GM12878 (cell line): ENCODE data around the gene NCF2. TPM values are rescaled to one million over a fixed set of nuclear protein-coding genes. Genes with fewer than 3 reads are reported as not detected.

Source experiments
- EGR1 ChIP-seq, 2 experiments: IDR thresholded peaks; 1 replicate in 1 of 2; 2 replicates in 1 of 2; pipeline ENCODE4 v1.6.1; 2011 to 2012; ENCODE audit warnings: low read depth in 2 of 2, low read length in 2 of 2, borderline replicate concordance in 1 of 2, mild to moderate bottlenecking in 1 of 2, moderate library complexity in 1 of 2
- IRF3 ChIP-seq: fragments of 450-650 bp; IDR thresholded peaks from 2 replicates; pipeline ENCODE4 v1.6.1; 2014; ENCODE audit warnings: mild to moderate bottlenecking
- NBN ChIP-seq: fragments of 450-650 bp; IDR thresholded peaks from 2 replicates; pipeline ENCODE4 v1.6.1; 2016
- NFYA ChIP-seq: IDR thresholded peaks from 2 replicates; pipeline ENCODE4 v1.6.1; 2011; ENCODE audit warnings: low read depth, mild to moderate bottlenecking, low read length, improper control_type of control experiment, borderline replicate concordance
- NFYB ChIP-seq: IDR thresholded peaks from 2 replicates; pipeline ENCODE4 v1.6.1; 2011; ENCODE audit warnings: low read depth, mild to moderate bottlenecking, low read length, improper control_type of control experiment, moderate library complexity; ENCODE audit not compliant: insufficient read depth
- NKRF ChIP-seq: fragments of 450-650 bp; conservative IDR thresholded peaks from 2 replicates; pipeline ENCODE4 v1.6.1; 2017; ENCODE audit warnings: mild to moderate bottlenecking, moderate library complexity
- POLR2AphosphoS5 ChIP-seq: IDR thresholded peaks from 2 replicates; pipeline ENCODE4 v1.6.1; 2011; ENCODE audit warnings: mild to moderate bottlenecking, low read length, inconsistent platforms
- SP1 ChIP-seq: IDR thresholded peaks from one replicate; pipeline ENCODE4 v1.6.1; 2011; ENCODE audit warnings: low read depth, low read length
- TARDBP ChIP-seq: IDR thresholded peaks from 2 replicates; pipeline ENCODE4 v1.6.1; 2016; ENCODE audit warnings: borderline replicate concordance
- TCF3 ChIP-seq: IDR thresholded peaks from 2 replicates; pipeline ENCODE4 v1.6.1; 2012; ENCODE audit warnings: low read depth, mild to moderate bottlenecking, low read length, borderline replicate concordance; ENCODE audit not compliant: insufficient read depth
- polyA plus RNA-seq, 11 experiments: library from polyadenylated mRNA; depleted of rRNA in 4 of 11; unstranded in 6 of 11; stranded (reverse) in 5 of 11; fragments of >200 nt; fragmentation: Nextera tagmentation in 4 of 11; fragmentation: Illumina TruSeq in 1 of 11; extraction: Ambion mirVana in 4 of 11; extraction: Trizol in 1 of 11; gene quantifications; 1 replicate in 1 of 11; 2 replicates in 10 of 11; pipeline versions ENCODE4 v1.2.1 to v1.2.3, GENCODE V29; 2011 to 2016; ENCODE audit warnings: inconsistent platforms in 2 of 11, missing spikeins in 2 of 11, low read depth in 1 of 11
- total RNA-seq, 4 experiments: library from RNA; depleted of rRNA in 3 of 4; stranded (reverse); fragments of >200 nt in 3 of 4; fragmentation: Illumina TruSeq in 1 of 4; extraction: Trizol in 1 of 4; gene quantifications; 2 replicates each; pipeline versions ENCODE4 v1.2.1 to v1.2.3, GENCODE V29; 2013 to 2021

NCF2 gene
- total and polyA plus RNA-seq, 10 of the 15 experiments (the other 5 are each of a cell fraction or from before 2014, with no cell fraction given) = 31.4 to 256 (median 77.1) TPM

GRCh38 chr1:183635099-183635605 is 44.9 kb upstream of the NCF2 start (continued):
- TF ChIP-seq NKRF (0 out of 2 replicates have a peak, but pooled peaks have one; percentile 58), TCF3 (no peak), SP1 (no peak), IRF3 (no peak), POLR2AphosphoS5 (no peak; the same call in 1 of the 2 replicates), NFYB (no peak), NBN (peak; percentile 4), TARDBP (no peak), NFYA (no peak), EGR1 (IDR thresholded peaks at IDR 0.05; ENCODE audit: borderline replicate concordance in 1 of 2, low read depth in 2 of 2, low read length in 2 of 2) (peak in 1 of 2 experiments; percentile 47; a peak in 1 of 3 replicates)
